OCI-LY3 (cell line): ENCODE results near the gene ADCY4.

Source experiments
- EZH2phosphoT487 ChIP-seq: fragments of 200-600 bp; shearing (Covaris generic); IDR thresholded peaks from 2 replicates; pipeline ENCODE4 v1.6.1; 2018; ENCODE audit warnings: antibody characterized with exemption, mixed run types, low read depth
- TF ChIP-seq, protein P1 (sequence below): fragments of 200-600, 300-600 bp; sonication (generic); IDR thresholded peaks from 2 replicates; pipeline ENCODE4 v1.5.1; 2014; ENCODE audit warnings: antibody characterized with exemption, low read length, low read depth

DNA sequence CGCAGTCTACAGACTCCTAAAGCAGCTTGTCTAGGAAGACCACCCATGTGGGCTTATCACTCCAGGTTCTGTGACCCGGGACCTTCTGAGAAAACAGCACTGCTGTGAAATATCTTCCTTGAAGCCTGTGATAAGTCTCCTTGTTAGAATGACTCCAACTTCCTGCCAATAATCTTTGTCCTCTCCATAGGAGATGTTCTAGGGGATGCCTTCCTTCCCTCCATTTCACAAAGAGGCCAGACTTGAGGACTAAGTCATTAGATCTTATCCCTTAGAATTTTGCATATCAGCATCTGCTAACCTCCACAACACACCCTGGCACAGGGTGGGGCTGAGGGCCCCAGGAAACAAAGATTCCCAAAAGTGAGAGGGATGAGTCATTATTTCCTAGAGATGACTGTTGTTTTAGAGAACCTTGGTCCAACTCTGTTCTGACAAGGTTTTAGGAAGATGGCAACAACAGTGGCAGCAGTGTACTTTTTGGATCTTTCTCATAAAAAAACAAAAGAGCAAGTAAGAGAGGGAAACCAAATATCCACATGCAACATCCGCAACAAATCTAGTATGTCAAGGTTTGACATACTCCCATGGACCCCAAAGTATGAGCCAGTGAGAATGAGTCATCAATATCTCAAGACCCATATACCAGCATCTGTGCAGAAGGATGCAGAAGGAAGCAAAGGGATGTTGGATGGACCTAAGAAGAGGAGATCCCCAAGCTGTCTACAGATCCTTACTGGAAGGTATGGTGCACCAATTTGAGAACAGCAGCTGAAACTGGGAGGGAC lies 17.5 kb downstream of the ADCY4 start:
- TF ChIP-seq, protein P1, sequence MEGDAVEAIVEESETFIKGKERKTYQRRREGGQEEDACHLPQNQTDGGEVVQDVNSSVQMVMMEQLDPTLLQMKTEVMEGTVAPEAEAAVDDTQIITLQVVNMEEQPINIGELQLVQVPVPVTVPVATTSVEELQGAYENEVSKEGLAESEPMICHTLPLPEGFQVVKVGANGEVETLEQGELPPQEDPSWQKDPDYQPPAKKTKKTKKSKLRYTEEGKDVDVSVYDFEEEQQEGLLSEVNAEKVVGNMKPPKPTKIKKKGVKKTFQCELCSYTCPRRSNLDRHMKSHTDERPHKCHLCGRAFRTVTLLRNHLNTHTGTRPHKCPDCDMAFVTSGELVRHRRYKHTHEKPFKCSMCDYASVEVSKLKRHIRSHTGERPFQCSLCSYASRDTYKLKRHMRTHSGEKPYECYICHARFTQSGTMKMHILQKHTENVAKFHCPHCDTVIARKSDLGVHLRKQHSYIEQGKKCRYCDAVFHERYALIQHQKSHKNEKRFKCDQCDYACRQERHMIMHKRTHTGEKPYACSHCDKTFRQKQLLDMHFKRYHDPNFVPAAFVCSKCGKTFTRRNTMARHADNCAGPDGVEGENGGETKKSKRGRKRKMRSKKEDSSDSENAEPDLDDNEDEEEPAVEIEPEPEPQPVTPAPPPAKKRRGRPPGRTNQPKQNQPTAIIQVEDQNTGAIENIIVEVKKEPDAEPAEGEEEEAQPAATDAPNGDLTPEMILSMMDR = no peak
- no peak for TF ChIP-seq EZH2phosphoT487
